Endothelial cell of umbilical vein (primary cell): Measurements from ENCODE around the gene USB1. TPM values are rescaled to one million over a fixed set of nuclear protein-coding genes. Genes with fewer than 3 reads are reported as not detected.

Experiments used
- BruUV-seq: library from RNA; stranded (reverse); fragments of 400-500 nt; replicated peaks from 2 replicates; lab custom pipeline; 2021; lab: Mats Ljungman, UMichigan
- CTCF ChIA-PET: fragments of 300-600, 350-600 bp; sonication (Branson Sonifier 250); formaldehyde crosslinking; loops from one replicate; lab custom pipeline; 2021; ENCODE audit warnings: antibody characterized with exemption, inconsistent platforms; lab: Charles Lee
- POLR2A ChIA-PET: fragments of 300-600, 350-600 bp; sonication (Branson Sonifier 250); formaldehyde crosslinking; loops from one replicate; lab custom pipeline; 2021; ENCODE audit warnings: antibody characterized with exemption, inconsistent platforms; lab: Charles Lee
- DNase-seq: peaks from one replicate; pipeline ENCODE4 v3.0.0-alpha.2; 2011; ENCODE audit warnings: low read depth, low spot score
- FAIRE-seq: peaks from 2 replicates; lab custom pipeline; 2011; peaks lifted over from hg19 to GRCh38; lab: Jason Lieb, UNC
- H2AFZ ChIP-seq: 2 replicates; pipeline ENCODE4 v1.6.0; 2012; ENCODE audit warnings: low read depth, low read length, control low read depth, inconsistent platforms
- H3K27ac ChIP-seq: 2 replicates; pipeline ENCODE4 v1.5.1; 2011; ENCODE audit warnings: low read depth, mild to moderate bottlenecking, control low read depth, low read length, moderate library complexity; ENCODE audit not compliant: insufficient read depth
- H3K27me3 ChIP-seq, 2 experiments: 2 replicates each; pipeline versions ENCODE4 v1.6.0 to v1.6.1; 2011; ENCODE audit warnings: low read length in 2 of 2, mixed read lengths in 1 of 2; ENCODE audit not compliant: control insufficient read depth in 2 of 2, insufficient read depth in 2 of 2
- H3K36me3 ChIP-seq, 2 experiments: 2 replicates in 1 of 2; 3 replicates in 1 of 2; pipeline ENCODE4 v1.5.1; 2011; ENCODE audit warnings: low read length in 2 of 2, mild to moderate bottlenecking in 1 of 2, moderate library complexity in 1 of 2; ENCODE audit not compliant: control insufficient read depth in 2 of 2, insufficient read depth in 2 of 2; ENCODE audit errors: extremely low read depth in 1 of 2
- H3K4me1 ChIP-seq: 3 replicates; pipeline ENCODE4 v1.5.1; 2011; ENCODE audit warnings: mild to moderate bottlenecking, low read length; ENCODE audit not compliant: control insufficient read depth, insufficient read depth; ENCODE audit errors: extremely low read depth
- H3K4me2 ChIP-seq: 2 replicates; pipeline ENCODE4 v1.6.1; 2011; ENCODE audit warnings: low read length, control low read depth, mixed read lengths; ENCODE audit not compliant: insufficient read depth
- H3K4me3 ChIP-seq, 3 experiments: fragments of 200-600 bp in 1 of 3; sonication (generic), shearing (Covaris generic) in 1 of 3; replicated peaks in 1 of 3; 2 replicates each; pipeline ENCODE4 v1.5.1; 2011 to 2016; ENCODE audit warnings: control low read depth in 3 of 3, low read length in 3 of 3, mild to moderate bottlenecking in 2 of 3, inconsistent platforms in 1 of 3, low read depth in 1 of 3, moderate library complexity in 1 of 3; ENCODE audit not compliant: insufficient read depth in 1 of 3
- H3K79me2 ChIP-seq: 2 replicates; pipeline ENCODE4 v1.6.0; 2012; ENCODE audit warnings: low read length, inconsistent platforms; ENCODE audit not compliant: control insufficient read depth, insufficient read depth
- H3K9ac ChIP-seq: replicated peaks from 2 replicates; pipeline ENCODE3; 2011; ENCODE audit warnings: low read length, control low read depth; ENCODE audit not compliant: insufficient read depth; ENCODE audit errors: extremely low read depth
- H3K9me1 ChIP-seq: replicated peaks from 3 replicates; pipeline ENCODE4 v1.6.0; 2011; ENCODE audit warnings: mild to moderate bottlenecking, low read length; ENCODE audit not compliant: control insufficient read depth, insufficient read depth; ENCODE audit errors: extremely low read depth
- H3K9me3 ChIP-seq: replicated peaks from 2 replicates; pipeline ENCODE4 v1.5.1; 2012; ENCODE audit warnings: low read length, inconsistent platforms; ENCODE audit not compliant: control insufficient read depth, insufficient read depth
- H4K20me1 ChIP-seq: replicated peaks from 2 replicates; pipeline ENCODE3; 2011; ENCODE audit warnings: mild to moderate bottlenecking, low read length; ENCODE audit not compliant: control insufficient read depth, insufficient read depth; ENCODE audit errors: extremely low read depth
- CTCF ChIP-seq, 2 donors: IDR thresholded peaks; 1 replicate in 1 of 2; 2 replicates in 1 of 2; pipeline ENCODE4 v1.5.1; 2011; ENCODE audit warnings: low read length in 2 of 2, mild to moderate bottlenecking in 2 of 2, moderate library complexity in 2 of 2, control low read depth in 1 of 2, inconsistent platforms in 1 of 2, low read depth in 1 of 2; ENCODE audit not compliant: insufficient read depth in 1 of 2; ENCODE audit errors: extremely low read depth in 1 of 2
- EZH2 ChIP-seq: IDR thresholded peaks from 2 replicates; pipeline ENCODE4 v1.6.1; 2012; ENCODE audit warnings: borderline replicate concordance, low read depth, mild to moderate bottlenecking, moderate library complexity, low read length, inconsistent platforms; ENCODE audit not compliant: severe bottlenecking
- FOS ChIP-seq: IDR thresholded peaks from 2 replicates; pipeline ENCODE4 v1.6.1; 2011; ENCODE audit warnings: mild to moderate bottlenecking, low read length, moderate library complexity, borderline replicate concordance; ENCODE audit not compliant: insufficient read depth
- GATA2 ChIP-seq: IDR thresholded peaks from 2 replicates; pipeline ENCODE4 v1.7.0; 2011; ENCODE audit warnings: low read depth, mild to moderate bottlenecking, moderate library complexity, mixed read lengths, low read length; ENCODE audit not compliant: insufficient read length, insufficient read depth
- JUN ChIP-seq: IDR thresholded peaks from 2 replicates; pipeline ENCODE4 v1.6.1; 2011; ENCODE audit warnings: borderline replicate concordance, low read depth; ENCODE audit not compliant: insufficient read length, insufficient read depth
- MAX ChIP-seq: IDR thresholded peaks from 2 replicates; pipeline ENCODE4 v1.6.1; 2011; ENCODE audit not compliant: insufficient read depth, insufficient read length
- MYC ChIP-seq: IDR thresholded peaks from one replicate; pipeline ENCODE4 v1.6.1; 2011; ENCODE audit warnings: mild to moderate bottlenecking, low read depth, low read length
- POLR2A ChIP-seq: IDR thresholded peaks from 2 replicates; pipeline ENCODE4 v1.6.1; 2012; ENCODE audit warnings: low read depth, mild to moderate bottlenecking, control low read depth, low read length
- POLR2AphosphoS5 ChIP-seq: IDR thresholded peaks from 2 replicates; pipeline ENCODE4 v1.6.1; 2012; ENCODE audit warnings: low read depth, mild to moderate bottlenecking, control low read depth, low read length, moderate library complexity; ENCODE audit not compliant: insufficient read depth
- dilution Hi-C: fragments of 300-500 bp; cut with MboI; formaldehyde crosslinking; loops from one replicate; pipeline ENCODE4 v1.15.0; 2019; ENCODE audit warnings: low sequenced_read_pairs; ENCODE audit not compliant: extremely low pct_ligation_motif_present
- intact Hi-C: fragments of 100-400 bp; cut with micrococcal nuclease; formaldehyde crosslinking; loops from one replicate; pipeline ENCODE4 v1.10.0; 2022
- polyA plus RNA-seq, 4 experiments: library from polyadenylated mRNA; depleted of rRNA in 3 of 4; stranded (reverse) in 3 of 4; unstranded in 1 of 4; fragments of >200 nt; gene quantifications; 2 replicates each; pipeline versions ENCODE4 v1.2.1 to v1.2.3, GENCODE V29; 2011 to 2012; ENCODE audit warnings: missing spikeins in 1 of 4
- total RNA-seq: library from RNA; stranded (reverse); gene quantifications from 2 replicates; pipeline ENCODE4 v1.2.3, GENCODE V29; 2021

Gene USB1
- total and polyA plus RNA-seq, 2 donors (not counting 3 experiments of a cell fraction or from before 2014, with no cell fraction given): 64.6 to 83.8 TPM

- Histone ChIP-seq H3K4me3 (no peak overlapping the region), H3K9me1 (no peaks in the 10 kb centered on the region), H3K27ac (no peak overlapping the region), H2AFZ (no peak overlapping the region), H3K4me2 (no peak overlapping the region), H3K9me3 (no peaks in the 10 kb centered on the region), H3K27me3 (no peaks in the 10 kb centered on the region), H3K4me1 (no peaks in the 10 kb centered on the region), H3K36me3 (no peaks in the 10 kb centered on the region), H4K20me1 (no peaks in the 10 kb centered on the region), H3K79me2 (no peaks in the 10 kb centered on the region), H3K9ac (no peak overlapping the region)
- dilution Hi-C loops: no loop called here
- TF ChIP-seq POLR2AphosphoS5 (no peak), FOS (no peak), EZH2 (no peak), CTCF (IDR thresholded peaks at IDR 0.05; ENCODE audit: extremely low read depth in 1 of 2, insufficient read depth in 1 of 2, low read depth in 1 of 2, low read length in 2 of 2) (no peak), MYC (no peak), JUN (no peak), GATA2 (no peak), MAX (no peak), POLR2A (no peak)
- intact Hi-C loops: no loop called here
- BruUV-seq: no TSS peak
- FAIRE-seq: no peak
- no peak for DNase-seq
- CTCF ChIA-PET: interaction anchor here (1.2 to 1.4 kb wide), 2 partner anchors 51 to 81 kb away, joined by 4 to 6 read pairs; no protein-coding TSS in a partner anchor
- POLR2A ChIA-PET: no interaction called here
Measured at GRCh38 chr16:58046936-58047335, 45.7 kb downstream of the USB1 start.
